Middle frontal gyrus (tissue), 1 donor: ENCODE results near the gene ANKK1.

Experiments used
- DNase-seq: peaks from one replicate; pipeline ENCODE4 v3.0.0-alpha.2; 2015; ENCODE audit warnings: low spot score; ENCODE audit errors: extremely low spot score

ANKK1 gene

GRCh38 chr11:113387605-113388211 lies at the start of gene ANKK1:
Gene ANKK1 (plus strand): TSS chr11:113387779. CDS start chr11:113387885, 106 bp downstream.
- DNase-seq, result no peak

DNA sequence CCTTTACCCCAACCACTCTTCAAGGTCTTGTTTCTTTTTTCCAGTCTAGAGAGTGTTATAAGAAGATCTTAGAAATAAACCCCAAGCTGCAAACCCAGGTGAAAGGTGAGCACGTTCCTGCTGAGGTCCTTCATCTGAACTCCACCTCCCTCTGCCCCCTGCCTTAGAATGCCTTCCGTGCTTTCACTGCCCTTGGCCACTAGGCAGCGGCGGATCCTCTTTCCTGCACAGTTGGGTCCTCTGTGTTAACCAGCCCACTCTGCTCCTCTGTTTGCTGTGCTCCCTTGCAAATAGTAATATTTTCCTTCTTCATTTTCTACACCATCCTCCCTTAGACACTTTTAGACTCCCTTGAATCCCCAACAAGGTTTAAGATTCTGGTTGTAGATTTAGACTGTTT lies 48.8 kb upstream of the ANKK1 start:
- DNase-seq, result no peak

GRCh38 chr11:113339929-113340589 lies 47.5 kb upstream of the ANKK1 start:
- no peak for DNase-seq

GRCh38 chr11:113341388-113342165 lies 46.0 kb upstream of the ANKK1 start:
- DNase-seq, result no peak

DNA sequence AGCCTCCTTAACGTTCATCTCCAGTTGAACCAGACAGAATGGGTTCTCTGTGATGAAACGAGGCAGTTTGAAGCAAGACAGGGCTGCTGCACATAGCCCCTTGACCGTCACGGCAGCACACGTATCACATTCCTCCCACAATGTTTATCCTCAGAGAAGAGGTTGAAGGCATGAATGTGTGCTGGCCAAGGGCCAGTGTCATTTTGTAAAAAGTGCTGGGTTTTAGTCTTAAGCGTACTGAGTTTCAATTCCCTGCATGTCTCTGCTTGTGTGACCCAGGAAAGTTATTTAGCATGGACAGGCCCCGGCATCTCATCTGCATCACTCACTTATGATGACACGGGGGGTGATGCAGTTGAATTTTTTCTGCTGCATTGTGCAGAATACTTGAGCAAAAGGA lies 41.6 kb upstream of the ANKK1 start:
- no peak for DNase-seq

DNA sequence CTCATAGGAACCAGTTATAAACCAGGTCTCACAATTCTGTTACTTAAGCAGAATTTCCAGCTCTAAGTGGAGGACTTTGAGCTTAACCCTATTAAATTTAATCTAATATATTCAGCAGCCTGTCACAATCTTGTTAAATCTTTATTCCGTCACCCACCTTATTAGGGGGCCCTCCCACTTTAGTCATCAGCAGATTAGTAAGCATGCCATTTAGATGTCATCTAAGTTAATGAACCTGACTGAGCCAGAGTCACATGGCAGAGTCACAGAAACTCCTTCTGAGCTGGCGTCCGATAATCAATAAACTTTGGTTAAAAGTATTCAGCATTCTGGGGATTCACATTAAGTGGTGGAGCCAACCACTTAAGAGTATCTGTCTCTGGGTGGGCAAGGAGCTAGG lies 38.1 kb upstream of the ANKK1 start:
- no peak for DNase-seq

DNA sequence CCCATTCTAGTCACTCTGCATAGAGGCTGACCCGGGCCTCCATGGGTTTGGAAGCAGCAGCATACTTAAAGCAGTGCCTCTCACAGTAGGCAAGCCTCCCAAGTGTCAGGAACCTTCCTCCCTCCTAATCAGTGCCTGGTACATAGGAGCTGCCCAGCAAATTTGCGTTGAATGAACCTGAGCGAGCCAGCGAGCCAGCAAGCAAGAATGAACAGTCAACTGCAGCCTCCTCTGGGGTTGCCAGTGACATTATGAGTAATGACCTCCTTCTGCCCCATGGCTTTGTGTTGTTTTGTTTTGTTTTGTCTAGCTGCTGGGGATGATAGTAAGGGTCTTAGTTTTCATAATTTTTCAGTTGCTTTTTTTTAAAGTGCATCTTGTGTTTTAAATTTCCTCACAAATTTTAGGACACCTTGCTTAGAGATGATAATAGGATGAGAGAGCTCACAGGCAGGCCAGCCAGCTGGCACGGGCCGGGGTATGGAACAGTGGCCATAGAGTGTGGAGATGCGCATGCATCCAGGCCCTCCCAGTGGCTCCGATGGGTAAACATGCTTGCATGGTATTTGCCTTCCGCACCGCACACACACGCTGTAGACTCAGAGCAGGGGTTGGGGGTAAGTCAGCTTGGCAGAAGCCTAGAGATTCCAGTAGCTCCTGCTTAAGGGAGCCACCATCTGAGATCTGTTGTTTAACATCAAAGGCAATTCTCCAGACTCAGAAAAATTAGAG lies 37.1 kb upstream of the ANKK1 start:
- DNase-seq, result no peak

DNA sequence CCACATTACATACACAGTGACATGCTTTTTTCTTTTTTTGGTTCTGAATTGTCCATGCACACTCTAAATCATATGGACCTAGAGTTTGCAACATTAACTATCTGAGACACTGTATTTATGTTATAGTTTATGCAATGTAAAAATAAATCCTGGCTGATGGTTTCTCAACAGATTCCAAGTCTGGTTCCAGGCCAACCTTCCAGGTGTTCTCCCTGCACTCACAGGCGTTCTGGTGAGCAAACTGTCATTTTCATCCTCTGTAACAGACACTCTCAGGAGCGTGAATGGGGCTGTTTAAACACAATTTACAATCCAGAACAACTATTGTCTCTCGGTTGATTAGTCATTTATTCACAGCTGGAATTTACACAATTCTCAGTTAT lies 36.5 kb upstream of the ANKK1 start:
- no peak for DNase-seq

DNA sequence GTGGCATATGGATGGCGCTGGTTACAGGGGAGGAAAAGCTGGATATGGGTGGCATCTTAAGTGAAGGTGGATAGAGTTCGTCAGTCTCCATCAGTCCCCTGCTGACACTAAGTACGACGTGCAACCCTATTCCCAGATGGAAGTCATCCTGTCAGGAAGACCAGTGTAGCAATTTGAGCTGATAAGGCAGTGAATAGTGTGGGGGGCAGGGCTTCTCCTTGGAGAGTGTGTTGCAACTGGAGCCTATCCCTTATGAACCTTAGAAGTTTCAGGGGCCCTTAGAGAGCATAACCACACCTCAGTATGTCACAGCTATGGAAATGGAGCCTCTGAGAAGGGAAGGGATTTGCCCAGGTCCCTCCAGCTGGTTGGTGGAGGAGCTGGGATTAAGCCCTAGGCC lies 36.1 kb upstream of the ANKK1 start:
- DNase-seq, result no peak

- DNase-seq, result no peak
Measured at GRCh38 chr11:113356203-113356602, 31.4 kb upstream of the ANKK1 start.

- DNase-seq, result no peak
Measured at GRCh38 chr11:113363406-113363805, 24.2 kb upstream of the ANKK1 start.

DNA sequence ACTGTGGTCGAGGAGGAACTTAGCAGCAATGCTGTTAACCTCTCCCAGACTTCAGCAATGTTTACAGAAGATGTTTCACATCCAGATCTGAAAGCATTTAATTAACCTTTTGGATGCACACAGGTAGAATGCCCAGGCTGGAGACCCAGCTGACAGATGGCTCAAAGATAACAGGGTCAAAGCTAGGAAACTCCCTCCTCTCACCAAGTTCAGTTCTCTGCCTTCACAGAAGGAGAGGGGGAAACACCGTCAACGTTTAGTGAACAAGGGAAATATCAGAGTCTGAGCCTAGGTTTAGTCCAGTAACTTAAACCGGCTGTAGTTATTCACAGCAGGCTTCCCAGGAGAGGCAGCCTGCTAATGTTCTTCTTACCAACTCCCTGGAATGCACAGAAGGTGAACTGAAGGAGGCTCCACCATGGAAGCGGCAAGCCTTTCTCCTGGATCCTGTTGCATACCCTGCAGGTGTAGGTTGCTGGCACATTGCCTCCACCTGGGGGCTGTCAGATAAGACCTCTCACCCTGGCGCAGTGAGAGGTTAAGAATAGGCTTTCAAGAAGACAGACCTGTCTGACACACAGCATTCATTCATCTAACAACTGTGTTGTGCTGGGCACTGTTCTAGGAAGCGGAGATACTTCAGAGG lies 23.5 kb upstream of the ANKK1 start:
- no peak for DNase-seq

DNA sequence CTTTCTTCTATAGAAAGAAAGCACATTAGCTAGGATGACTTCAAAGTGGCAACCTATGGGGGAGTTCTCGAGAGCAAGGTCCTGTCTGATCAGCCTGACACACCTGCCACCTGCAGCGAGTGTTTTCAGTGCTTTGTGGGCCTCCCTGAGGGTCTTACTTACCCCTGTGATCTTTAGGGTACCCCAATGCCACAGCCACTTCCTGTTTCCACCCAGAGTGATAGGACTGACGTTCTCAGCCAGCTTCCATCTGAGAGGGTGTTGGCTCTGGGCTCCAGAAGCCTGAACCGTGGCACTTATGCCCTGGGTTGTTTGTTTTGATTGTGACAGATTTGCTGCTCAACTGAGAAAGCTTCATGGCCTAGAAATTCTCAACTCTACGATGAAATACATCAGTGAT lies 21.7 kb upstream of the ANKK1 start:
- no peak for DNase-seq

DNA sequence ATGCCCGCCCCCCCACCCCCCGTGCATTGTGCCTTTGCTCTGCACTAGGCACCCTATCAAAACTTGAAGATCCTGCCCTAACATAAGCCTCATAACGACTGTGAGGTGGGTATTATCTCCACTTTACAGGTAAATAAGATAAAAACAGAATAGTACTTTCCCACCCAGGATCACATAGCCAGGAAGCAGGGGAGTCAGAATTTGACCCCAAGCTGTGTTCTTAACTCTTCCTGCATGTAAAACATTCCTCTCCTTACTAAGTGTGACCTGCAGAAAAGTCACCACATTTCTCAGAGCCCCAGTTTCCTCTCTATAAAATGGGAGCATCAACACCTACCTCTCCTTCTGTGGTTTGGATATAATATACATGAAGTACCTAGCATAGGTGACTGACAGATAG lies 18.2 kb upstream of the ANKK1 start:
- DNase-seq, result no peak

DNA sequence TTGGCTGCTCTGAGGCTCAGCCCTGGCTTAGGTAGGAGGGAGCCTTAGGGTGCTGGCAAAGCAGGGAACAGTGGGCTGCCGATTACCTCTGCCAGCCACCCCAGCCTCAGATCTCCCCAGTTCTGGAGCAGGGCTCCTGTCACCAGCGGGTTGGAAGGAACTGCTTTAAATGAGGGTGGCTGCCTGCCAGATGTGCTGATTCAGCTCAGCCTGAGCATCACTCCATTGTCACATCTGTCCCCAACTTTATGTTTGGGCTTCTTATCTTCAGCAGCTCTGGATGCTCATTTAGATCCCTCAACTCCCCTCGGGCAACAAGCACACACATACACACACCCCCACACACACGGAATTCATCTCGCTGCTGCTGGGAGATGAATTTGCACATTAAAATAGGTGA lies 16.9 kb upstream of the ANKK1 start:
- no peak for DNase-seq

GRCh38 chr11:113372309-113372708 lies 15.3 kb upstream of the ANKK1 start:
- no peak for DNase-seq

DNA sequence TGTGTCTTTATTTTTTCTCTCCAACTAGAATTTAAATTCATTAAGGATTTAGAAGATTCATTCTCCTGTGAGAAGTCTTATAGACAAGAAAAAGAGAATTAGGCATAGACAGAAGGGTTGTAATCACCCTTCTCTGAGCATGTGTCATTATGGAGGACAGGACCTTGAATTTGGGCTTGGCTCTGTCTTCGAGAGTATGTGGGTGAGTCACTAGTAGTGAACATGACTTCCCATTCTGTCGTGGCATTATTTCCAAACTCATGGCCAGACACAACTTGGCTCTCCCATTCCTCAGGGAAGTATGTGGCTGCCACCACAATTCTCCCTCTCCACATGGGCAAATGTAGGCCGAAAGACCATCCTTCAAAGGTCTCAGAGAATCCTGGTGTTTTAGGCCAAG lies 14.3 kb upstream of the ANKK1 start:
- DNase-seq, result no peak

GRCh38 chr11:113373981-113374560 lies 13.5 kb upstream of the ANKK1 start:
- no peak for DNase-seq

DNA sequence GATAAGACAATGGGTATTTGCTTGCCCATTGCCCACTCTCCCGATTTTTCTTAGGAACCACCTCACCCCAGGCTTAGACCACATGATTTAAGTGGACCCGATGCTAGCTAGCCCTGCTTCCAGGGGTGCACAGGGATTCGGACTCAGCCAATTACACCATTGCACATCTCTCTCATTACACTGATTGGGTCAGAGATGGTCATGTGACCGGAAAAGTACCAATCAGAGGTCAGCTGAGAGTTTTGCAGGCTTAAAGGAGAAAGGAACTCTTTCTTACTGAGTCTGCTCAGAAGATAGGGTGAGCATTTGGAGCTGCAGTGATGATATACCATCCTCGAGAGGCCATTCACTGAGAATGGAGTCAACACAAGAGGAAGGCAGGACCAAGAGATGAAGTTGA lies 12.2 kb upstream of the ANKK1 start:
- DNase-seq, result no peak

DNA sequence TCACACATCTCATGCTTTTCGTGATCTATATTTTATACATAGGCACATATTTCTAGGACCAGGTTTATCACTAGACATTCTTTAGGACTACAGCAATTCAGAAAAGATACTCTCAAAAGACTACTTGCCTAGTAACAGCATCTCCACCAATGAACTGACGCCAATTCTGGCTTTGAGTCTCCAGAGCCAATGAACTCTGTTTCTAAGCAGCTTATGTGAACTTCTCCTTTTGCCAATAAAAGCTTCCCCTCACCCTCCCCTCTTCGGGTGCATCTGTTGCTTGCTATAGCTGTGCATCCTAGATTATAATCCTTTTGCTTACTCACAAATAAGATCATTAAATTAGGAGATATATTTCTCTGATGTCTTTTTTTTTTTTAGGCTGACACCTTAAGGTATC lies 11.4 kb upstream of the ANKK1 start:
- peak; percentile 28 for DNase-seq
